ENCODE data around the gene ADAMTS5.

The ADAMTS5 gene

DNA sequence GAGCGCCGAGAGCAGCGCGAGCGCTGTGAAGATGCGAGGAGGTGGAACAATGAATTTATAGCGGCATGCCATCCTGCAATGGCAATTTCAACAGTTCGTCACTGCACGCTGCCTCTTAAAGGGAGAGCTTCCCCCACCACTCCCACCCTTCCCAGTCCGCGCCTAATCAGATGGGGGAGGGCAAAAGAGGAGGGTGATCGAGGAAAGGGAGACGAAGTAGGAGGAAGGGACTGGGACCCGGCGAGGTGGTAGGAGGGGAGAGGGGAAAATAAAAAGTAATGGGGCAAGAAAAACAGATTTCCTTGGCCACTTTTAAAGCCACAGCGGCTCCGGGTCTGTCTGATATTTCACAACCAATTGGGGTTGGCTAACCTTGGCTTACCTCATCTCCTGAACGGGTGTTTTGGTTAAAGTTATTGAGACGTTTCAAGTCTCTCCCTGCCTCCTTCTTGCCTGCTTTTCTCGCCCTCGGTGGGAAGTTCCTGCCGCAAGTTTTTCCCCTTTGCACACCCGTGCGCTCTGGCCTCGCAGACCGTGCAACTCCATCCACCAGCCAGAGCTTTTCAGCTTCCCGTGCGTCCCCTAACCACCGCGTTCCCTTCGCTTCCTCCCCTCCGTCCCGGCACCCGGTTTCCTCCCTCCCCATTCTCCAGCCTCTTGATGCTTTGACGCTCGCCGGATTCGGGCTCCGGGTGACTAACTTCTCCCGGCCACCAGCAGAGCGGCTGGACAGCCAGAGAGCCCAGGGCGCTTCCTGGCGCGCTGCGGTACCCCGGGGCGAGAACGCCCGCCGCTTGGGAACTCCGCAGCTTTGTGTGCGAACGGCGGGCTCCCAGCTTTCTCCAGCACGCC is at the start of gene ADAMTS5:
Gene ADAMTS5 (minus strand): TSS at position 27 of the 852 bp plus-strand sequence. CDS start 697 bp downstream, outside the sequence.
- DNase-seq (ENCODE audit: low read depth) = no peak
- peak within 1 kb of the TSS; percentile 45 for H3K4me3 ChIP-seq (ENCODE audit: low read depth, low read length)
- no peak for TF ChIP-seq CTCF (IDR thresholded peaks at IDR 0.05; ENCODE audit: control insufficient read depth, extremely low read depth, insufficient read depth)

DNA sequence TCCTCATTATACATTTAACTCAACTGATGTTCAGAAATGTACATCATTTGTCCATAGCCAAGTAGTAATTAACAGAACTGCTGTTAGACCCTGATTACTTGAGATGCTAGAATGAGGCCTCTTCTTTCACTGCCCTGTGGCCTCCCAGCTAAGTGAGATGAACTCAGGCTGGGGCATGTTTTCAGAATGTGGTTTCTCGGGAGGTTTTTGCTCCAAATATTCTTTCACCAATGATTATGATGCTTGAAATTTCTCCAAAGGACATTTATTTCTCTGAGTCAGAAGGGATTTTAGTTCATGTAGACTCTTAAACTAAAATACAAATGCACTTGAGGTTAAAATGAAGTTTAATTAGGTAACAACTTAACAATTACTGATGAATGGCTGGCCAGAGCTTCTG is 34.6 kb upstream of the ADAMTS5 start:
- no peak for TF ChIP-seq CTCF (IDR thresholded peaks at IDR 0.05; ENCODE audit: control insufficient read depth, extremely low read depth, insufficient read depth)
- no peak for DNase-seq (ENCODE audit: low read depth)
- no peak overlapping the region for H3K4me3 ChIP-seq (ENCODE audit: low read depth, low read length)

DNA sequence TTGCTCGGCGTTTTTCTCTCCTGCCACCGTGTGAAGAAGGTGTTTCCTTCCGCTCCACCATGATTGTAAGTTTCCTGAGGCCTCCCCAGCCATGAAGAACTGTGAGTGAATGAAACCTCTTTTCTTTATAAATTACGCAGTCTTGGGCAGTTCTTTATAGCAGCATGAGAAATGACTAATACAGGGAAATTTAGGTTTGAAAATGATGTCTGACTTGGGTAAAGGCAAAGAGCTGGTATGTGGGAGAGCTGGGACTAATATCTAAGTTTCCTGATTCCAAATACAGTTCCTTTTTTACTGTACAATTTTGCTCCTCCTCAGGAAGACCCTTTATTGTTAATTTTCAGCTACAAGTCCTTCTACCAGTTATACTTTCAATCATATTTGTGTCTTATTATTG is 16.7 kb upstream of the ADAMTS5 start:
- DNase-seq (ENCODE audit: low read depth) = no peak
- H3K4me3 ChIP-seq (ENCODE audit: low read depth, low read length) = no peak overlapping the region
- TF ChIP-seq CTCF (IDR thresholded peaks at IDR 0.05; ENCODE audit: control insufficient read depth, extremely low read depth, insufficient read depth) = no peak

GRCh38 chr21:26982767-26983166 is 15.9 kb upstream of the ADAMTS5 start:
- H3K4me3 ChIP-seq (ENCODE audit: low read depth, low read length) = no peak overlapping the region
- TF ChIP-seq CTCF (IDR thresholded peaks at IDR 0.05; ENCODE audit: control insufficient read depth, extremely low read depth, insufficient read depth) = no peak
- no peak for DNase-seq (ENCODE audit: low read depth)

- H3K4me3 ChIP-seq (ENCODE audit: low read depth, low read length) = no peak overlapping the region
- TF ChIP-seq CTCF (IDR thresholded peaks at IDR 0.05; ENCODE audit: control insufficient read depth, extremely low read depth, insufficient read depth) = no peak
- no peak for DNase-seq (ENCODE audit: low read depth)
These were observed 10.9 kb upstream of the ADAMTS5 start for GRCh38 chr21:26977746-26978145.

GRCh38 chr21:26973226-26973625 is 6.3 kb upstream of the ADAMTS5 start:
- no peak for DNase-seq (ENCODE audit: low read depth)
- no peak for TF ChIP-seq CTCF (IDR thresholded peaks at IDR 0.05; ENCODE audit: control insufficient read depth, extremely low read depth, insufficient read depth)
- H3K4me3 ChIP-seq (ENCODE audit: low read depth, low read length) = no peak overlapping the region

DNA sequence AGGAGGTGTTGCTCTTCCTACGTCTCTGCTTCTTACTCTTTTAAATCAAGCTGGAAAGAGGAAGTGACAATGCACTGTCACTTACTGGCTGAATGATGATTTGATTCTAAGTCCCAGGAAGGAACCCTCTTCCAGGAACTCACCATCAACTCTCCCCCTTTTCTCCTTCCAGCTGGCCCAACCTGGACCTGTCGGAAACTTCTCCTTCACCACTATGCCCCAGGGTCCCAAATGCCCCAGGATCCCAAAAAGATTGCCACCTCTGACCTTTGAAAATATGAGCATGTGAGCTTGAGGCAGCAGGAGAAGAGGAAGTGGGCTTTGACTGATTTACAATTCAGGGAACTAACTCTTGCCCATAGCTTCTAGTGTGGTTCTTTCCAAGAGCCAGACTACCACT is 5.3 kb upstream of the ADAMTS5 start:
- DNase-seq (ENCODE audit: low read depth) = no peak
- no peak for TF ChIP-seq CTCF (IDR thresholded peaks at IDR 0.05; ENCODE audit: control insufficient read depth, extremely low read depth, insufficient read depth)
- H3K4me3 ChIP-seq (ENCODE audit: low read depth, low read length) = no peak overlapping the region

Data from LNCaP clone FGC (cell line).